Stomach (tissue), 4 donors: ENCODE data around the gene VGF.

Experiments
- EP300 ChIP-seq: sonication (generic); formaldehyde crosslinking; IDR thresholded peaks from one replicate; pipeline ENCODE4 v1.6.1; 2017; ENCODE audit warnings: antibody characterized with exemption
- POLR2A ChIP-seq, 4 donors: fragments of 450-650 bp; IDR thresholded peaks; one replicate each; pipeline ENCODE4 v1.6.1; 2016; ENCODE audit warnings: antibody characterized with exemption in 4 of 4, control low read depth in 2 of 4, mild to moderate bottlenecking in 1 of 4, moderate library complexity in 1 of 4
- POLR2AphosphoS5 ChIP-seq, 3 donors: sonication (generic); formaldehyde crosslinking; IDR thresholded peaks; one replicate each; pipeline ENCODE4 v1.6.1; 2016; ENCODE audit warnings: antibody characterized with exemption in 3 of 3
- TF ChIP-seq, protein P1 (sequence below), 7 experiments: fragments of 450-650 bp in 4 of 7; fragments of 200-600 bp in 3 of 7; sonication (generic) in 3 of 7; IDR thresholded peaks; one replicate each; pipeline ENCODE4 v1.5.1; 2016 to 2019; ENCODE audit warnings: antibody characterized with exemption in 7 of 7, control low read depth in 2 of 7, mild to moderate bottlenecking in 1 of 7

DNA sequence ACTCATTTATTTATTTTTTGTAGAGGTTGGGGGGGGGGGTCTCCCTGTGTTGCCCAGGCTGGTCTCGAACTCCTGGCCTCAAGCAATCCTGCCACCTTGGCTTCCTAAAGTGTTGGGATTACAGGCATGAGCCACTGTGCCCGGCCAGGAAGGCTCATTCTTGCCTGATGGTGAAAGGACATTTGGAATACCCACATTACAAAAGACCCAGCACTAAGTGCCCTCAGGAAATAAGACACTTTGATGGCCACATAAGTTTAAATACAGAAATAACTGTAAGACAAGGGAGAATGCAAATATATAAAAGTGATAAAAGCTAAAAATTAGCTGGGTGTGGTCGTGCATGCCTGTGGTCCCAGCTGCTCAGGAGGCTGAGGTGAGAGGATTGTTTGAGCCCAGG lies 46.5 kb downstream of the VGF start:
- no peak for TF ChIP-seq POLR2A (IDR thresholded peaks at IDR 0.05)
- no peak for TF ChIP-seq EP300
- no peak for TF ChIP-seq POLR2AphosphoS5 (IDR thresholded peaks at IDR 0.05)
- TF ChIP-seq, protein P1, sequence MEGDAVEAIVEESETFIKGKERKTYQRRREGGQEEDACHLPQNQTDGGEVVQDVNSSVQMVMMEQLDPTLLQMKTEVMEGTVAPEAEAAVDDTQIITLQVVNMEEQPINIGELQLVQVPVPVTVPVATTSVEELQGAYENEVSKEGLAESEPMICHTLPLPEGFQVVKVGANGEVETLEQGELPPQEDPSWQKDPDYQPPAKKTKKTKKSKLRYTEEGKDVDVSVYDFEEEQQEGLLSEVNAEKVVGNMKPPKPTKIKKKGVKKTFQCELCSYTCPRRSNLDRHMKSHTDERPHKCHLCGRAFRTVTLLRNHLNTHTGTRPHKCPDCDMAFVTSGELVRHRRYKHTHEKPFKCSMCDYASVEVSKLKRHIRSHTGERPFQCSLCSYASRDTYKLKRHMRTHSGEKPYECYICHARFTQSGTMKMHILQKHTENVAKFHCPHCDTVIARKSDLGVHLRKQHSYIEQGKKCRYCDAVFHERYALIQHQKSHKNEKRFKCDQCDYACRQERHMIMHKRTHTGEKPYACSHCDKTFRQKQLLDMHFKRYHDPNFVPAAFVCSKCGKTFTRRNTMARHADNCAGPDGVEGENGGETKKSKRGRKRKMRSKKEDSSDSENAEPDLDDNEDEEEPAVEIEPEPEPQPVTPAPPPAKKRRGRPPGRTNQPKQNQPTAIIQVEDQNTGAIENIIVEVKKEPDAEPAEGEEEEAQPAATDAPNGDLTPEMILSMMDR (IDR thresholded peaks at IDR 0.05) = no peak
